ENCODE results near the gene EEF1AKMT2. TPM values are rescaled to one million over a fixed set of nuclear protein-coding genes. Genes with fewer than 3 reads are reported as not detected.

Gene EEF1AKMT2
- total and polyA plus RNA-seq, 2 of the 13 experiments (the other 11 are each of a cell fraction or from before 2014, with no cell fraction given): 11.3 to 19.3 TPM

- Histone ChIP-seq H3K4me1 (ENCODE audit: insufficient read depth, low read length) (peaks cover 65% of the 10 kb centered on the region), H3K27ac (ENCODE audit: extremely low read length, insufficient read depth, low read length) (peak overlapping the region; percentile 70), H3K4me3 (replicated peaks in 1 of 3; ENCODE audit: insufficient read depth in 1 of 3, low read depth in 2 of 3, low read length in 3 of 3) (peak overlapping the region; percentile 80 to 87 (median 81)), H3K27me3 (ENCODE audit: control insufficient read depth in 1 of 2, insufficient read depth in 2 of 2, low read length in 2 of 2) (no peaks in the 10 kb centered on the region; a peak in 1 of 5 replicates), H3K36me3 (replicated peaks in 1 of 2; ENCODE audit: control insufficient read depth in 1 of 2, insufficient read depth in 2 of 2, low read length in 2 of 2) (no peaks in the 10 kb centered on the region; a peak in 1 of 5 replicates), H3K79me2 (ENCODE audit: insufficient read depth, low read length) (peaks cover 37% of the 10 kb centered on the region), H3K9ac (ENCODE audit: insufficient read depth, low read depth, low read length) (peak overlapping the region; percentile 70), H2AFZ (ENCODE audit: low read length) (no peak overlapping the region), H4K20me1 (ENCODE audit: insufficient read depth, low read length) (peaks cover under 1% of the 10 kb centered on the region; the same call in 1 of the 2 replicates), H3K9me3 (ENCODE audit: low read length) (no peaks in the 10 kb centered on the region), H3K4me2 (ENCODE audit: low read depth, low read length) (peak overlapping the region; percentile 82)
- CTCF ChIA-PET (ENCODE audit: low intra/inter-chr PET ratio, low total read pairs): interaction anchor here (1.3 kb wide), 1 partner anchor 213 kb away, joined by 3 read pairs; no protein-coding TSS in a partner anchor
- intact Hi-C loops (cut with micrococcal nuclease; ENCODE audit: unreplicated experiment) (loop anchor here (5.0 kb wide), 2 partner anchors 50 to 135 kb away; partner anchors contain the start of gene EEF1AKMT2), in situ Hi-C loops (cut with HindIII; ENCODE audit: extremely low pct_ligation_motif_present, low pct_unique_long_range_greater_than_20kb) (loop anchor here (5.0 kb wide), 1 partner anchor 205 kb away; no protein-coding TSS in a partner anchor)
- peak; percentile 46 for ATAC-seq
- POLR2A ChIA-PET: interaction anchor here (1.0 kb wide), 1 partner anchor 18 kb away, joined by 5 read pairs; no protein-coding TSS in a partner anchor
- DNase-seq (ENCODE audit: low spot score): peak; percentile 57
- no TSS peak for BruUV-seq (replicated peaks)
- FAIRE-seq: peak; percentile 65
- under 1% methylated on average over 40 of the region's 42 CpGs for WGBS (ENCODE audit: low lambda C conversion rate)
- TF ChIP-seq UBTF (CRISPR knock-in tag; IDR thresholded peaks at IDR 0.05) (peak; percentile 28; the same call in 1 of the 2 replicates), TBX3 (IDR thresholded peaks at IDR 0.05; ENCODE audit: borderline replicate concordance) (no peak), DMAP1 (CRISPR knock-in tag; IDR thresholded peaks at IDR 0.05) (0 out of 2 replicates have a peak, but pooled peaks have one; percentile 19), POLR2A (IDR thresholded peaks at IDR 0.05; ENCODE audit: insufficient read depth in 1 of 2, low read depth in 2 of 2, low read length in 2 of 2) (peak; percentile 25 to 61; a peak in 2 of 4 replicates), ETV5 (CRISPR knock-in tag; IDR thresholded peaks at IDR 0.05; ENCODE audit: borderline replicate concordance) (0 out of 2 replicates have a peak, but pooled peaks have one; percentile 3), ZBTB21 (CRISPR knock-in tag; IDR thresholded peaks at IDR 0.05) (no peak), ZNF574 (CRISPR knock-in tag; IDR thresholded peaks at IDR 0.05) (peak; percentile 40), YEATS2 (CRISPR knock-in tag; IDR thresholded peaks at IDR 0.05; ENCODE audit: borderline replicate concordance) (0 out of 2 replicates have a peak, but pooled peaks have one; percentile 21), YEATS4 (CRISPR knock-in tag; IDR thresholded peaks at IDR 0.05; ENCODE audit: borderline replicate concordance) (no peak), ZBTB34 (CRISPR knock-in tag; IDR thresholded peaks at IDR 0.05) (no peak), PITX1 (CRISPR knock-in tag; IDR thresholded peaks at IDR 0.05) (no peak)
Measured at GRCh38 chr10:124742413-124743190, 49.1 kb downstream of the EEF1AKMT2 start.
